GM12864 (cell line): ENCODE measurements around the gene IHH.

Experiments
- DNase-seq: peaks from one replicate; pipeline ENCODE4 v3.0.0-alpha.2; 2011; ENCODE audit warnings: low read depth
- H3K4me3 ChIP-seq: 2 replicates; pipeline ENCODE4 v1.5.1; 2011; ENCODE audit warnings: mild to moderate bottlenecking, low read depth, low read length, control low read depth
- TF ChIP-seq, protein P1 (sequence below): IDR thresholded peaks from 2 replicates; pipeline ENCODE4 v1.5.1; 2011; ENCODE audit warnings: low read depth, mild to moderate bottlenecking, moderate library complexity, low read length, control low read depth, inconsistent platforms; ENCODE audit errors: missing control alignments

IHH gene

DNA sequence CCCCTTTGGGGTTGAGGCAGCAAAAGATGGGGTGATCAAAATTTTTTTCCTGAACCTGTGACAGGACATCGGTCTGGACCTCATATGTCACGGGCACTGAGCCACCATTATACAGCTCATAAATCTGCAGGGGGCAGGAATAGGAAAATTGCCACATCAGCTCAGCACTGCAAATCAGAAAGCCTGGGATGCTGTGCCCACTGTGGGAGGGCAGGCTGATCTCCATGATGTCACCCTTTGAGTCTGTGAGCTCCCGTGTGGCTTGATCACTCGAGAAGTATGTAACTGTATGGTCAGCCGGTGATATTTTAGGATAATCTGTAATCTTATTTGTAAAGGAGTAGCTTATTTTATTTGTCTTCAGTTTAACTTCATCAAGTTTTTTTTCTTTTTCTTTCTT is 49.8 kb downstream of the IHH start:
- DNase-seq = no peak
- TF ChIP-seq, protein P1, sequence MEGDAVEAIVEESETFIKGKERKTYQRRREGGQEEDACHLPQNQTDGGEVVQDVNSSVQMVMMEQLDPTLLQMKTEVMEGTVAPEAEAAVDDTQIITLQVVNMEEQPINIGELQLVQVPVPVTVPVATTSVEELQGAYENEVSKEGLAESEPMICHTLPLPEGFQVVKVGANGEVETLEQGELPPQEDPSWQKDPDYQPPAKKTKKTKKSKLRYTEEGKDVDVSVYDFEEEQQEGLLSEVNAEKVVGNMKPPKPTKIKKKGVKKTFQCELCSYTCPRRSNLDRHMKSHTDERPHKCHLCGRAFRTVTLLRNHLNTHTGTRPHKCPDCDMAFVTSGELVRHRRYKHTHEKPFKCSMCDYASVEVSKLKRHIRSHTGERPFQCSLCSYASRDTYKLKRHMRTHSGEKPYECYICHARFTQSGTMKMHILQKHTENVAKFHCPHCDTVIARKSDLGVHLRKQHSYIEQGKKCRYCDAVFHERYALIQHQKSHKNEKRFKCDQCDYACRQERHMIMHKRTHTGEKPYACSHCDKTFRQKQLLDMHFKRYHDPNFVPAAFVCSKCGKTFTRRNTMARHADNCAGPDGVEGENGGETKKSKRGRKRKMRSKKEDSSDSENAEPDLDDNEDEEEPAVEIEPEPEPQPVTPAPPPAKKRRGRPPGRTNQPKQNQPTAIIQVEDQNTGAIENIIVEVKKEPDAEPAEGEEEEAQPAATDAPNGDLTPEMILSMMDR = no peak

GRCh38 chr2:219010162-219010756 is 50.5 kb downstream of the IHH start:
- H3K4me3 ChIP-seq = no peak overlapping the region
- TF ChIP-seq, protein P1 = peak; percentile 84
- no peak for DNase-seq

More for the DNA sequence above, 49.8 kb downstream of the IHH start:
- H3K4me3 ChIP-seq = no peak overlapping the region

DNA sequence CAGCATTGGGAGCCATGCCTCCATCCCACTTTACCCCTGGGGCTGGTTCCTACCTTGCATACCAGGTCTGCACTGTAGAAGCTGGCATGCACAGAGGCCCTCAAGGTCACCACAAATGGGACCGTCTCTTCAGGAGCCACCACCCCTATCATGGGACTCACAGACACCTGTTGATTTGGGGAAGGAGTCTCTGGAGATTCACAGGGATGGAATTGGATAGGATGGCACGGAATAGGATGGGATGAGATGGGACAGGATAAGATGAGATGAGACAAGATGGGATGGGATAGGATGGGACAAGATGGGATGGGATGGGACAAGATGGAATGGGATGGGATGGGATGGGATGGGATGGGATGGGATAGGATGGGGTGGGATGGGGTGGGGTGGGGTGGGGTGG is 51.4 kb downstream of the IHH start:
- H3K4me3 ChIP-seq = no peak overlapping the region
- DNase-seq = no peak
- TF ChIP-seq, protein P1 = no peak
